Ectodermal cell (in vitro differentiated cells): ENCODE measurements around the gene MAPKAP1.
"Not testable (repeated sequence)": the region's sequence is repeated elsewhere in the genome, so short reads cannot be mapped to it uniquely, and the experiment has no call there.

ENCODE experiments used
- H3K27ac ChIP-seq: 2 replicates; pipeline ENCODE4 v1.7.0; 2013; ENCODE audit warnings: mild to moderate bottlenecking, low read depth, low read length; ENCODE audit not compliant: insufficient read depth, poor library complexity, severe bottlenecking
- H3K27me3 ChIP-seq: 2 replicates; pipeline ENCODE4 v1.7.0; 2013; ENCODE audit warnings: mild to moderate bottlenecking, low read length; ENCODE audit not compliant: insufficient read depth, control insufficient read depth, poor library complexity, severe bottlenecking
- H3K36me3 ChIP-seq: one replicate; pipeline ENCODE4 v1.7.0; 2013; ENCODE audit warnings: low read length; ENCODE audit not compliant: control insufficient read depth, insufficient read depth
- H3K4me1 ChIP-seq: one replicate; pipeline ENCODE4 v1.7.0; 2013; ENCODE audit warnings: low read length; ENCODE audit not compliant: control insufficient read depth, insufficient read depth
- H3K4me3 ChIP-seq: 2 replicates; pipeline ENCODE4 v1.7.0; 2013; ENCODE audit warnings: low read depth, low read length, control low read depth; ENCODE audit not compliant: insufficient read depth
- H3K9me3 ChIP-seq: 2 replicates; pipeline ENCODE4 v1.7.0; 2013; ENCODE audit warnings: mild to moderate bottlenecking, low read length, moderate library complexity; ENCODE audit not compliant: control insufficient read depth
- WGBS, 2 experiments: methylation state at CpG; one replicate each; pipeline ENCODE4 v1.1.7; 2013; ENCODE audit warnings: missing lambda C conversion rate in 2 of 2; 5-methylcytosine and 5-hydroxymethylcytosine counted together

MAPKAP1 gene

DNA sequence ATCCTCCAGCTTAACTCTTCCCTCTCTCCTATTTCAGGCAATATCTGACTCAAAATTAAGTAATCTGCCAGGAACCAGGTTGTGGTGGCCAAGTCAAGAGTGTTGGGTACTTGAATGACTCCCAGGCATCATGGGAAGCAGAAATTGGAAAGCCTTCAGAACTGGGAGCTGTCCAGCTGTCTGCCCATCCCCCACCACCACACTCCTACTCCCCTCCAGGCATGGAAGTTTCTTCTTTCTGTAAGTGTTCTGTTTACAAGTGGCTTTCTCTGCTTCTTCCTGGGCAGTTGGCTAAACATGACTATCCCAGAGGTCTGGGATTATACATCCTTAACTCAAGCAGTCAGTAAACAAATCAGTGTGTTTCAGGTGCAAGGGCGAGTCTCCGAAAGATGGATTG lies 25.6 kb upstream of the MAPKAP1 start:
- WGBS, 2 experiments: 90 to 93% methylated on average over 2 of the region's 2 CpGs
- Histone ChIP-seq H3K4me1 (peaks cover 3% of the 10 kb centered on the region), H3K36me3 (no peaks in the 10 kb centered on the region), H3K4me3 (no peak overlapping the region), H3K27me3 (no peaks in the 10 kb centered on the region), H3K27ac (no peak overlapping the region), H3K9me3 (no peaks in the 10 kb centered on the region)

DNA sequence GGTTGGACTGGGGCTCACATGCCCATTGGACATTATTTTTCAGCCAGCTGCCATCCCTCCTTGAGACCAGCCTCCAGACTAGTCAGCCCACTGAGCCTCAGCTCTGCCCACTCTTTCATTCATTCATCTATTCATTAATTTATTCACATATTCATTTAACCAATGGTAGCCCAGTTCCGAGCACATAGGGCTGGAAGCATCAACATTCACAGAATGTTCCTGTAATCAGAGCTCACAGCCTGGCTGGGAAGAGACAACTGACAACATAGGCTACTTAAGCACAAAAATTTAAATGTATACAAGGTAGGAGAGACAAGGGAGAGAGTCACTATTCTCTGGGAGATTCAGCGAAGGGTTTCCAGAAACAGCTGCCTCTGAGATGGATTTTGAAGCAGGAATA lies 23.2 kb upstream of the MAPKAP1 start:
- Histone ChIP-seq H3K36me3 (no peaks in the 10 kb centered on the region), H3K4me1 (peaks cover 3% of the 10 kb centered on the region), H3K9me3 (no peaks in the 10 kb centered on the region), H3K4me3 (no peak overlapping the region), H3K27me3 (no peaks in the 10 kb centered on the region), H3K27ac (no peak overlapping the region)
- 96 to 98% methylated on average over 2 of the region's 2 CpGs for WGBS, 2 experiments

DNA sequence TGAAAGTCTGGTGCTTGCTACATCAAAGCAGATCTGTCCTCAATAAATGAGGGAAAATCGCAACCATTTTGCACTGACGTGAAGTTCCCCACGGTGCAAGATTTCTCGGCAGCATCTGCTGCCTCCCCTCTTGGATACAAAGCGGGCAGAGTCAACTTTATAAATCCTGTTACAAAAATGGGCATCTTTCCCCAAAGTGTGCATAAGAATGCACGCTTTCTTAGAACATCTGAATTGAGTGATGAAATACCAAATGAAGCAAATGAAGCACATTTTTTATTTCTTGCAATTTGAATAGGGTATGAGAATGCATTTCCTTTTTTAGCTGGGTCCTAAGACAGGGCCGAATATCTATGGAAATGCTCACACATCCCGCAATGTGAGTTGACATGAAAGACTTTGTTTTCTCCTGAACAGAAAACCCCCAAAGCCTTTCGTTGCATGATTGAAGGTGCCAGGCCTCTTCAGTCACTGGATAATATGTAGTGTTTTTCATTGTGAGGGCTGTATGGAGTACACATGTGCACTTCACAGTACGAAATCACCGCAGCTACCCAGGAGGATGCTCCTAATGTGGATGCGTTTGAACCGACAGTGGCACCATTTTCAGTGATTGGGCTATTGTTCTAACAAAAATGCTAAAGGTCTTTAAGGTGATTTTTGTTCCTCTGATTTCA lies 19.6 kb upstream of the MAPKAP1 start:
- Histone ChIP-seq H3K27ac (no peak overlapping the region), H3K4me1 (no peaks in the 10 kb centered on the region), H3K4me3 (no peak overlapping the region), H3K36me3 (no peaks in the 10 kb centered on the region), H3K27me3 (no peaks in the 10 kb centered on the region), H3K9me3 (no peaks in the 10 kb centered on the region)
- WGBS, 2 experiments: 86 to 90% methylated on average over 13 of the region's 13 CpGs

DNA sequence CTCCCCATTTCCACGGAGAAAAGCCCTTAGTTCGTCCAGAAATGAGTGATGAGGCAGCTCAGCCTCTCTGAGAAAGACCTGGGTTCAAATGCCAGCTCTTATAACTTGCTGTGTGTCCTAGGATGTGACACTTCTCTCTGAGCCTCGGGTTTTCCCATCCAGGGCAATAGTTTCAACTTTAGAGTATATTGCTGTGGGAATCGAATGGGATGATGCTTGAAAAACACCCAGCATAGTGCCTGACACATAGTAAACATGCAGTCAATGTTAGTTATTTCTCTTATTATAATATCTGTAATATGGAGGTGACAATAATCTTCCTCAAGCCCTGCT lies 430 bp upstream of the MAPKAP1 start:
- H3K27ac ChIP-seq: no peak overlapping the region
- 30 to 42% methylated on average over 3 to 4 of the region's 4 CpGs for WGBS, 2 experiments

DNA sequence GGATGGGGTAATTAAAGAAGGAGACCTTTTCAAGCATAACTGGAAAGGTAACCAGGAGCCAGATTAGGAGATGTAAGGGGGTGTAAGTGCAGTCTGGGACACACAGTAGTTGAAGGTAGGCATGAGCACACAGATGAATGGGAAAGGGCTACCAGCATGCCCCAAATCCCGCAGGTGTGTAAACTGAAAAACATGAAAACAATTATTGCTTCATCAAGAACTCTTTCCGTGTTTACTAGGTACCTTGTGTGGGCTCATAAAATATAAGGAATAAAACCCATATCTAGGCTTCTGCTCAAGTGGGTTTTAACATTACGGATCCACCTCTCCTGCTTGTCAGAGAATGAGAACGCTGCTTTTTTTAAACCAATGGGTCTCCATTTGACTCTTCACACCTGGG lies 1.1 kb downstream of the MAPKAP1 start:
- Histone ChIP-seq H3K4me1 (peaks cover 4% of the 10 kb centered on the region), H3K9me3 (no peaks in the 10 kb centered on the region), H3K27ac (no peak overlapping the region), H3K27me3 (no peaks in the 10 kb centered on the region), H3K36me3 (no peaks in the 10 kb centered on the region), H3K4me3 (peak overlapping the region; percentile 94)
- WGBS, 2 experiments: 85 to 86% methylated on average over 4 of the region's 4 CpGs

More for the DNA sequence above, 430 bp upstream of the MAPKAP1 start:
- Histone ChIP-seq H3K4me3 (no peak overlapping the region), H3K4me1 (peaks cover 4% of the 10 kb centered on the region), H3K36me3 (no peaks in the 10 kb centered on the region), H3K9me3 (no peaks in the 10 kb centered on the region), H3K27me3 (no peaks in the 10 kb centered on the region)

DNA sequence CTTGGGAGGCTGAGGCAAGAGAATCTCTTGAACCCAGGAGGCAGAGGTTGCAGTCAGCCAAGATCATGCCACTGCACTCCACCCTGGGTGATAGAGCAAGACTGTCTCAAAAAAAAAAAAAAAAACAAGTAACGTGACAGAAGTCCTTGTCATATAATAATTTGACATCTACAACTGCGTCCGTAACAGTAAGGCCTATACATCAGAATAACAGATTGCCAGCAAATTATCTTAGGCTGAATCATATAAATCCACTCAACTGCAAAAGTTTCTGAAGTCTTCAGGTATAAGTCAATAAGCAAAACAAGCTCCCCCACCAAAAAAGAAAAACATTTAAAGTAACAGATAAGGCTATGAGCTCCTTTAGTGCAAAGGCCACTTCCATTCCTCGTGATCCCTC lies 3.3 kb downstream of the MAPKAP1 start:
- Histone ChIP-seq H3K27ac (no peak overlapping the region), H3K36me3 (no peaks in the 10 kb centered on the region), H3K9me3 (no peaks in the 10 kb centered on the region), H3K27me3 (no peaks in the 10 kb centered on the region), H3K4me3 (no peak overlapping the region), H3K4me1 (peaks cover 4% of the 10 kb centered on the region)
- 81 to 94% methylated on average over 4 of the region's 4 CpGs for WGBS, 2 experiments

DNA sequence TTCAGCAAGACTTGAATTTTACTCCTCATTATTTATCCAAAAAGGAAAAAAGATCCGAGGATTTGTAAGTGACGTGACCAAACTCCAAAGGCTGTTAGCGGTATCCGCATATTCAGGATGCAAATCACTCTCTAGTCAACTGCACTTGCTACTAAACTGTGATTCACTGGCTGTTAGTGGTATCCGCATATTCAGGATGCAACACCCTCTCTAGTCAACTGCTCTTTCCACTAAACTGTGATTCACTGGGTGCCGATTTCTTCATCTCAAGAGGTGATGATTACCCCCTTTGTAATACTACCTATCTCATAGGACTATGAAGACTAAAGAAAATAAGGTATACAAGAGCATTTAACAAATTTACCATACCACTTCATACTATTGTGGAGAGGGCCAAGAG lies 5.7 kb downstream of the MAPKAP1 start:
- peaks cover 4% of the 10 kb centered on the region for H3K4me1 ChIP-seq
- H3K27me3 ChIP-seq: no peaks in the 10 kb centered on the region
- no peak overlapping the region for H3K4me3 ChIP-seq
- H3K9me3 ChIP-seq: no peaks in the 10 kb centered on the region
- no peak overlapping the region for H3K27ac ChIP-seq
- no peaks in the 10 kb centered on the region for H3K36me3 ChIP-seq
- 40 to 46% methylated on average over 6 of the region's 6 CpGs for WGBS, 2 experiments

DNA sequence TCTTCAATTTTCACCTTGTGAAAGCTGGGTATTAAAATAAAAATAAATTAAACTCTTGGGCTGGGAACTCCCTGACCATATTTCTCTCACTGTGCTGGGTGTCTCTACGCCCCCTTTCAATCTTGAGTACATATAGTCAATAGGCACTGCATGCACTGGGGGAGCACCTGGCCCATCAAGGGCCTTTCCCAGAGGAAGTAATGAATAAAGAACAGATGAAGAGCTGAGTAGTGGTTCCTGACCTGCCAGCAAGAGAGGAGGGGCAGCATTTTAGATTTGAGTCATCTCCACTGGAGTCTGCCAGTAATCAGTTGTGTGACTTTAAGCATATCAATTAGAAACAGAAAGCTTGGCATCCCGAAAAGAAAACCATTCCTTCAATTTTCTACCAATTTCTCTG lies 6.2 kb downstream of the MAPKAP1 start:
- Histone ChIP-seq H3K4me1 (no peaks in the 10 kb centered on the region), H3K4me3 (no peak overlapping the region), H3K9me3 (no peaks in the 10 kb centered on the region), H3K27me3 (no peaks in the 10 kb centered on the region), H3K36me3 (no peaks in the 10 kb centered on the region), H3K27ac (no peak overlapping the region)
- 56 to 61% methylated on average over 2 of the region's 2 CpGs for WGBS, 2 experiments

DNA sequence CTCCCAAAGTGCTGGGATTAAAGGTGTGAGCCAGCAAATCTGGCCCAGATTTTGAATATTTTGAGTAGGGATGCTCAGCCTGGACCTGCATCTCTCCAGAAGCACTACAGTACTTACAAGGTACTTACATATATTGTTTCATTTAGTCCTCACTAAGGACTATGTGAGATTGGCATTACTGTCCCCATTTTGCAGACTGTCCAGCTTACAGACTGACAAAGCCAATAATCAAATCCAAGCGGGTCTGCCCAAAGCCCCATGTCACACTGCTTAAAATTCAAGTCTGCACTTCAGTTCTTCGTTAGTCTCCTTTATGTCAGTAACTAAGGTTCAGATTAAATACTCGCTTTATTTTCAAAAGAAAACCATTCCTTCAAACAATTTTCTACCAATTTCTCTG lies 7.1 kb downstream of the MAPKAP1 start:
- Histone ChIP-seq H3K27me3 (no peaks in the 10 kb centered on the region), H3K27ac (no peak overlapping the region), H3K4me3 (no peak overlapping the region), H3K4me1 (no peaks in the 10 kb centered on the region), H3K9me3 (no peaks in the 10 kb centered on the region), H3K36me3 (no peaks in the 10 kb centered on the region)
- WGBS, 2 experiments: 95% methylated on average over 3 of the region's 3 CpGs

DNA sequence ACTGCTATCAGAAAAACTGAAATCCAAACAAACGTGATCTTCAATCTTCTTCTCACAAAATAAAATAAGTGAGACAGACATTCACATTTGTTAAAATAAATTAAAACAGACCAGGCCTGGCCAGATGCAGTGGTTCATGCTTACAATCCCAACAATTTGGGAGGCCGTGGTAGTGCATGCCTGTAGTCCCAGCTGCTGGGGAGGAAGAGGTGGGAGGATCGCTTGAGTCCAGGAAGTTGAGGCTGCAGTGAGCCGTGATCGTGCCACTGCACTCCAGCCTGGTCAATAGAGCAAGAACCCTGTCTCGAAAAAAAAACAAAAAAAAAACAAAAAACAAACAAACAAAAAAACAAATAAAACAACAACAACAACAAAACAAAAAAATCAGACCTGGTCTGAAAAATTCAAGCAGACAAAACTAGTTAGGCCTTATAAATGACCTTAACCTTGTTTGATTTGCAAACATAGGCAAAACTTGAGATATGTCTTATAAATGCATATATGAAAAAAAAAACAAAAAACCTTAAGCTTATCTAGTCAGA lies 10.8 kb downstream of the MAPKAP1 start:
- Histone ChIP-seq H3K4me1 (peaks cover 2% of the 10 kb centered on the region), H3K27me3 (no peaks in the 10 kb centered on the region), H3K4me3 (no peak overlapping the region), H3K27ac (no peak overlapping the region), H3K36me3 (no peaks in the 10 kb centered on the region), H3K9me3 (no peaks in the 10 kb centered on the region)
- WGBS, 2 experiments: 84 to 88% methylated on average over 6 of the region's 6 CpGs

DNA sequence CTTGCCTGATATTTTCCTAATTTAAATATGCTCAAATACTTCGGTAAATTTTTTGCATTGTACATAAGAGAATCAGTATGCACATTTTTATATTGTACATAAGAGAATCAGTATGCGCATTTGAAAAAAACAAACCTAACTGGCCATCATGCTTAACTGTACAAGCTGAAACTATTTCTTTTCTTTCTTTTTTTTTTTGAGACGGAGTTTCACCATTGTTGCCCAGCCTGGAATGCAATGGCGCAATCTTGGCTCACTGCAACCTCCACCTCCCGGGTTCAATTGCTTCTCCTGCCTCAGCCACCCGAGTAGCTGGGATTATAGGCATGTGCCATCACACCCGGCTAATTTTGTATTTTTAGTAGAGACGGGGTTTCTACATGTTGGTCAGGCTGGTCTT lies 11.5 kb downstream of the MAPKAP1 start:
- H3K27me3 ChIP-seq, H3K4me3 ChIP-seq, H3K9me3 ChIP-seq, H3K36me3 ChIP-seq, H3K27ac ChIP-seq, H3K4me1 ChIP-seq: not testable (repeated sequence)
- WGBS, 2 experiments: 89 to 91% methylated on average over 7 to 8 of the region's 8 CpGs
